ENCODE measurements around the gene ASXL2.

ASXL2 gene

GRCh38 chr2:25738383-25739343, 139.6 kb downstream of the ASXL2 start (continued):
- TF ChIP-seq TSHZ2 (CRISPR knock-in tag; IDR thresholded peaks at IDR 0.05) (no peak), ZNF565 (CRISPR knock-in tag; conservative IDR thresholded peaks at IDR 0.05; ENCODE audit: low read depth) (no peak), BACH2 (CRISPR knock-in tag; IDR thresholded peaks at IDR 0.05; ENCODE audit: borderline replicate concordance) (no peak)

DNA sequence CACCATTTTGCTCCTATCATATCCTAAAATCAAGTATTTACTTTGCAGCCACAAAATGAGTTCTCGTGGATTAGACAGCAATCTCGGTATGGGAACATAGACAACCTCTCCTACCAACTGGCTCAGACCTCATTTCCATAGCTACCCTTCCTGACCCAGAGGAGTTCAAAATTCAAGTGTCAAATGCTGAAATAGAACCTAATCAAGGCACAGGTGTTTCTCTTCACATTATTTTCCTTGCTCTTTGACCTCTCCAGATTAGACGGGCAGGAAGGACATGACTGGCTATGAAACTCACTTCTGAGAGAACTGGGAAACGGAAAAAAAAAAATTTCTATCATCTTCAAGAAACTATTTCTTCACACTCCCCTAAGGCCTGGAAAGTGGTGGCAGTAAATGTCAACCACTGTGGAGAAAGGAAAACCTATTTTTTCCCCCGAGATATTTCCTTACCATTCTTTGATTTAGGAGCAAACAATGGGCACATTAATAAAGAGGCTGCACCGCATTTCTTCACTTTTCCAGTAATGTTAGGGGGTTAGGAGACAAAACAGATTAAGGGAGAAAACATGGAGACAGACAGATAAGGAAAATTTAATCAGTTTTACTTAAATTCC, 141.3 kb downstream of the ASXL2 start:
- no peak for TF ChIP-seq PPARA (CRISPR knock-in tag; IDR thresholded peaks at IDR 0.05; ENCODE audit: borderline replicate concordance)
- TF ChIP-seq ESRRG (CRISPR knock-in tag; IDR thresholded peaks at IDR 0.05): no peak
- no peak for TF ChIP-seq ZNF8 (CRISPR knock-in tag; IDR thresholded peaks at IDR 0.05)
- no peak for ATAC-seq

- no peak for TF ChIP-seq PATZ1 (CRISPR knock-in tag; IDR thresholded peaks at IDR 0.05; ENCODE audit: borderline replicate concordance)
- no peak for TF ChIP-seq ESRRG (CRISPR knock-in tag; IDR thresholded peaks at IDR 0.05)
- TF ChIP-seq GLIS3 (CRISPR knock-in tag; IDR thresholded peaks at IDR 0.05): no peak
- no peak for TF ChIP-seq ZNF70 (CRISPR knock-in tag; IDR thresholded peaks at IDR 0.05)
- no peak for TF ChIP-seq POU6F1 (CRISPR knock-in tag; IDR thresholded peaks at IDR 0.05; ENCODE audit: borderline replicate concordance, low read depth)
- TF ChIP-seq TOX (CRISPR knock-in tag; IDR thresholded peaks at IDR 0.05; ENCODE audit: borderline replicate concordance): no peak
- no peak for TF ChIP-seq ISL1 (CRISPR knock-in tag; IDR thresholded peaks at IDR 0.05)
- TF ChIP-seq SNAI2 (CRISPR knock-in tag; IDR thresholded peaks at IDR 0.05): no peak
Measured at GRCh38 chr2:25735835-25736234, 142.5 kb downstream of the ASXL2 start.

GRCh38 chr2:25728559-25728958, 149.7 kb downstream of the ASXL2 start:
- no peak for ATAC-seq
- TF ChIP-seq CSRNP3 (CRISPR knock-in tag; IDR thresholded peaks at IDR 0.05) (no peak), ZNF8 (CRISPR knock-in tag; IDR thresholded peaks at IDR 0.05) (no peak), TSHZ2 (CRISPR knock-in tag; IDR thresholded peaks at IDR 0.05) (no peak), BACH2 (CRISPR knock-in tag; IDR thresholded peaks at IDR 0.05; ENCODE audit: borderline replicate concordance) (no peak), GLIS3 (CRISPR knock-in tag; IDR thresholded peaks at IDR 0.05) (no peak), ZC3H10 (CRISPR knock-in tag; IDR thresholded peaks at IDR 0.05) (no peak), TCF4 (CRISPR knock-in tag; IDR thresholded peaks at IDR 0.05; ENCODE audit: borderline replicate concordance) (no peak), ESRRG (CRISPR knock-in tag; IDR thresholded peaks at IDR 0.05) (no peak), PPARA (CRISPR knock-in tag; IDR thresholded peaks at IDR 0.05; ENCODE audit: borderline replicate concordance) (no peak), POU6F1 (CRISPR knock-in tag; IDR thresholded peaks at IDR 0.05; ENCODE audit: borderline replicate concordance, low read depth) (no peak), ZFP3 (CRISPR knock-in tag; IDR thresholded peaks at IDR 0.05) (no peak)

More at GRCh38 chr2:25735835-25736234, 142.5 kb downstream of the ASXL2 start:
- no peak for ATAC-seq

Data from SK-N-SH treated with all-trans-retinoic acid at 6 μM for 48 hours (cell line).